Left kidney (tissue), 2 donors: ENCODE results near the gene FLT1. TPM values are rescaled to one million over a fixed set of nuclear protein-coding genes. Genes with fewer than 3 reads are reported as not detected.

Source experiments
- DNase-seq: peaks from one replicate; pipeline ENCODE4 v3.0.0-alpha.2; 2013
- polyA plus RNA-seq: library from polyadenylated mRNA; unstranded; fragments of 120-200 nt; gene quantifications from one replicate; pipeline ENCODE4 v1.2.1, GENCODE V29; 2013; ENCODE audit not compliant: insufficient read length

The FLT1 gene
- polyA plus RNA-seq, 1 donor, result 33.8 TPM

GRCh38 chr13:28490061-28490460 lies 4.9 kb downstream of the FLT1 start:
- DNase-seq, result no peak

DNA sequence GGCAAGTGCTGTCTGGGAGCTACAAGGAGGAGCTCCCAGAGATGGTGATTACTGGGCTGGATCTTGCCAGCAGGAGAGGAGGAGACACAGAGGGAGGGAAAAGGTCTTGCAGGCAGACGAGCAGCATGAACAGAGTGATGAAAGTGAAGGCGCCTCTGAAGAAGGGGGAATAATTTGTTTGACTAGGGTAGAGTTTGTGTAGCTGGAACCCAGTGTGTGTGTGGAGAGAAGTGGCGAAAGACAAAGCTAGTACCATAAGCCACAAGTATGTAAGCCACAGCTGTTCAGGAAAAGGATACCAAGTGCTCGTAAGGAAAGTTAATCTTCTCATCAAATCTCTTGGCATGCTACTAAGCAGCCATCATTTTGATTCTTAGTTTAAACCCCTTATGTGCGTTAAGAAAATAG lies 5.4 kb downstream of the FLT1 start:
- DNase-seq, result no peak

DNA sequence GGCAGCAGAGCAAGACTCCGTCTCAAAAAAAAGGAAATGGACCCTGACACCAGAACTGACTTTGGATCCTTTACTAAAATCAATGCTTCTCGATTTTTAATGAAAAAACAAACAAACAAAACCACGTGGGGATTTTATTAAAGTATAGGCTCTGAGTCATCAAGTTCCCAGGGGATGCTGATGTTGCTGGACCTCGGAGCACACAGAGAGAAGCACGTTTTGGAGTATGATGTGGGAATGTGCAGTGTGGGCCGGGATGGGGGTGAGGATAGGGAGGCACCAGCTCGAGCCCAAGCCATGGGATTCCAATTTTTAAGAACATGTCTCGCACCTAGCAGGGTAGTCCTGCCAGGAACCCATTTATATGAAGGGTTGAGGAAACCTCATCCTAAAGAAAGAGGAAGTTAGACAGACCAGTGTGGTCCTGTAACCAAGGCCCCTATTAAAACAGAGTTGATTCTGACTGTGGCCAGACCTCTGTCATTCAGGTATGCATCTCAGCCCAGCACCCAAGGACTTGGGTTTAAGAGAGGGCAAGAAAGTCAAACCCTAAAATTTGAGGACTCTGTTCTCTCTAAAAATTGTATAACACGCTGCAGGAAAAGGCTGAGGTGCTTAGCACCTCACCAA lies 6.4 kb downstream of the FLT1 start:
- DNase-seq, result no peak

DNA sequence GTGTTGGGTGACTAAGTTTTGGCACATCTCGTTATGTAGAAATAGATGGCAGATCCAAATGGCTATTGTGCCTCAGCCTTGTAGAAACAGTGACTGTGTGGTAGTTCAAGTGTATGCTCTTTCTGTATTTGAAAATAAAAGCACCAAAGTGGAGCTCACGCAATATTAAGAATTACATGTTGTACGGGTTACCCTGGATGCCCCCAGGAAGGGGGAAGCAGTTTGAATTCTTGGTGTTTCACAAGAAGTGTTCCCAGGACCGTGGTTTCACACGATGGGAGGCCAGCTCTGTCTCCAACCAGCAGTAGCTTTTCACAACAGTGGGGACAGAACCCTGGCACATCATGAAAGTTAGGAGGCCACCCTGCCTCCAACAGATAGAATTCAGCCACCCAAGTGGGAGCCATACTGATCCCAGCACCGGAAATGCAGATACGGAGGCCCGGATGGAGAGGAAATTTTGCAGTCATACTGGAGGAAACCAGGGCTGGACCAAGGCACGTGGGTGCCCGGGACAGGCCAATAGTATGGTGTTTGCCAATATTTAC lies 8.9 kb downstream of the FLT1 start:
- no peak for DNase-seq

DNA sequence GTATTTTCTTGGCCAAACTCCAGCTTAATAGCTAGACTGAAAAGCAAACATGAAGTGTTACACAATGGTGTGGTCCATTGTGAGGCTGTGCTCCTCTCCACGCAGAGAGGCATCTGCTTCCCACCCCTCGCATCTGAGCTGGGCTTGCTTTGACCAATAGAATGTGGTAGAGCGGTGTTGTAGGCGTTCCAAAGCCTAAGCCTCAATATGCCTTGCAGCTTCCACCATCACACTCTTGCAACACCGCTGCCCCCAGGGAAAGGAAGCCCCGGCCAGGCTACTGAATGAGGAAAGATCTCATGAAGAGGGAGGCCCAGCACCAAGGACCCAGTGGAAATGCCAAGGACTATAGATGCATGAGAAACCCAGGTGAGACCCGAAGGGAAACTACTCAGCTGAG lies 9.4 kb downstream of the FLT1 start:
- no peak for DNase-seq

DNA sequence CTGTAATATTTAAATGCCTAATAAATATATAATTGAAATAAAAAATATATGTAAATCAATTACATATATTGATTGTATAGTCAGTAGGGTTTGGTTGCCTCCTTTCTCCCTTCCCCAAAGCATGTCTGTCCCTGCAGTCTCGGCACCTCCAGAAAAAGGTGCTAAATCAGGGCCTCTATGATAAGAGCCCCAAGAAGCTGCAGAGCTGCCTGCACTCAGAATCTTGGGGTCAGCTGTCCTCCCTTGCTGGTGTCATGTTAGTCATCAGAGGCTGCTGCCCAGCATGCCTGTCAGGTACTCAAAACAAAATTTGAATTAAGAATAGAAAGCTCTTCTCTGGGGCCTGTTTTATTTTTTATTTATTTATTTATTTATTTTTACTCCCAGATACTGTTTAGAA lies 9.8 kb downstream of the FLT1 start:
- DNase-seq, result no peak

DNA sequence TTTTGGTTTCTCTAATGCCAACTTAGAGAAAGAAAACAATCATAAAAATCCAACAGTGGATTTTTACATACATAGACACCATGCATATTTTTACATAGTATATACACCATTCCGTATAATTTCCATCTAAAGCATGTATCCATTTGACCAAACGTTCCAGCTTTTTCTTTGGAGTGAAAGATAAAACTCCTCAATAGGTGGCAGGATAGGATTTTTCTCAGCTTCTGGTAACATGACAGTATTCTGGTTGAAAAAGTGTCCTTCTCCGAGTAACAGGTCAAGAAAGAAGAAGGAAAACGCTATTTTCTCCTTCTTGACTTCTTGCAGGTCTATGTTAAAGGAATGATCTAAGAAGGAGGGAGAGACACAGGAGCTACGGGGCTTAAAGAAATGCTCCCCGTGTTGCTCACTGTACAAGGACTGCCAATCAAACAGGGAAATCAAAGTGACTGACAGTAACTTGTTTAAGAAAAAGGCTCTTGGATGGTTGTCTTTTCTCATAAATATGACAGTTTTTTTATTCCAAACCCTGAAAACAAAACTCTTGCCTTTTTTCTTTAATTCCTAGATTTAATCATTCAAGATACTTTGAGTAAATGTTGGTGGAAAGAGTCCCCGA lies 11.5 kb downstream of the FLT1 start:
- DNase-seq, result no peak

GRCh38 chr13:28479005-28479404 lies 15.9 kb downstream of the FLT1 start:
- no peak for DNase-seq

- DNase-seq, result no peak
Observed at GRCh38 chr13:28478127-28478526, 16.8 kb downstream of the FLT1 start.

DNA sequence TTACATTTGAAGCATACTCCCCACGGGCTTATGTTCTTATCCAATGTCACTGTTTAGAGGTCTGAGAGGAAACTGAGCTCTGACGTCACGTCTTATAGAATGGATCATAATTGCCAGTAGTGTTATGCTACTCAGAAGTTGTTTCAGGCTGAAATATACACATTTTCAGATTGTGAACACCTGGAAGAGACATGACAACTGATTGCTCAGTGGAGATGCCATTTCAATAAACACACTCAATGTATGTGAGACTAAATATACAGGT lies 17.3 kb downstream of the FLT1 start:
- no peak for DNase-seq

DNA sequence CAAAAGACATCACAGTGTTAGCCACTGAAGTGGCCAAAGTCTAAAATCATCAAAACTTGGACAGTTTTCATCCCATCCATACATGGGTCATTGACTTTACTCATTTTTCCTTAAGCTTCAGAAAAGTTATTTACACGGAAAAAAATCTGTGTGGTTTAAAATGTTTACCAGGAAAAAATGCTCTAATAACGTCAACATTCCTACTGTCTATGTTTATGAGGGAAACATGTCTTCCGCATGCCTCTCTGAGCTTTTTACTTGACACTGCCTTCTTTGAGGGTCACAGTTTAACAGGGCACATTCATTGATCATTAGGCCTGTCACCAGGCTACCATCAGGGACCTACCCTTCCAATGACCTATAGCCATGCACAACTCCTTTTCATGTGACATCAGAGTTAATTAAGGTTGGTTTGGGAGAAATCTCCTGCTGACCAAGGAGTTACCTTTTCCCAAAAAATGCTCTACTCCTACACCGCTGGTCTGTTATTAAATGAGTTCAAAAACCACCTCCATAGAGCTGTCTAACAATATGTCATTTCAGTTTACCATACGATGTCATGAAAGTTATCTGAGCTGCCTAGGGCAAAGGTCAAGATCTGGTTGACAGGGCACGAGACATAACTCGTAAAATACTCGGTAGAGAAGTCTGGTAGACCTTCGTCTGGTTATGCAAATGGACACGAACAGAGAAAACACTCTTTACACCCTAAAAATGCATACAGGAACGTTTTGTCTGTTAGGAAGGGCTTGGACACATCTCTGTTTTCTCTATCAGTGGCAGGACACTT lies 17.8 kb downstream of the FLT1 start:
- DNase-seq, result no peak

- no peak for DNase-seq
Observed at GRCh38 chr13:28475916-28476725, 18.8 kb downstream of the FLT1 start.

DNA sequence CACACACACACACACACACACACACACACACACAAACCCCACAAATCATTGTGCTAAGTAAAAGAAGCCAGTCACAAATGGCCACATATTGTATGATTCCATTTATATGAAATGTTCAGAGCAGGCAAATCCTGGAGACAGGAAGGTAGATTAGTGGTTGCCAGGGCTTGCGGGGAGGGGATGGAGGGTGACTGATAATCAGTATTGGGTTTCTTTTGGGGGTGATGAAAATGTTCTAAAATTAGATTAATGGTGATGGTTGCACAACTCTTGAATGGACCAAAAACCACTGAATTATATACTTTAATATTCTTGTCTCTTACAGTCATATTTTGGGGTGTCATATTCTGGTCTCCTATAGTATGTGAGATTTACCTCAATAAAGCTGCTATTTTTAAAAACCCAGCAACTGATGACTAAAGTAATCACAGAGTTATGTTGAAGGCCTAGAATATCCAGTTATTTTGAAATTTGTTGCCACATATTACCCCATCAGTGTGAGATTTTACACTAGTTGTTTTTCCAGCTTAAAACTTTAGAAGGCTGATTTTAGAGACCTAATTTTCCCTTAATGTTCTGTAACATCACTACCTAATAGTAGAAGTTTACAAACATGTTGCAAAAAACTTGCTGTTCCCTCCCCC lies 20.3 kb downstream of the FLT1 start:
- no peak for DNase-seq

DNA sequence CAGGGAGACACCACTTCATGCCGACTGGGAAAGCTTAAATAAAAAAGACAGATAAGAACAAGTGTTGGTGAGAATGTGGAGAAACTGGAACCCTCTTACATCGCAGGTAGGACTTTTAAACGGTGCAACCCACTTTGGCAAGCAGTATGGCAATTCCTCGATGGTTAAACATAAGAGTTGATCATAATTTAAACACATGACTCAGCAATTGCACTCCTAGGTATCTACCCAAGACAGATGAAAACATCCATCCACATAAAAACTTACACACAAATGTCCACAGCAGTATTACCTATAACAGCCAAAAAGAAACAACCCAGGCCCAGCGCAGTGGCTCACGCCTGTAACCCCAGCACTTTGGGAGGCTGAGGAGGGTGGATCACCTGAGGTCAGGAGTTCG lies 21.9 kb downstream of the FLT1 start:
- DNase-seq, result no peak

GRCh38 chr13:28471421-28471820 lies 23.5 kb downstream of the FLT1 start:
- no peak for DNase-seq

DNA sequence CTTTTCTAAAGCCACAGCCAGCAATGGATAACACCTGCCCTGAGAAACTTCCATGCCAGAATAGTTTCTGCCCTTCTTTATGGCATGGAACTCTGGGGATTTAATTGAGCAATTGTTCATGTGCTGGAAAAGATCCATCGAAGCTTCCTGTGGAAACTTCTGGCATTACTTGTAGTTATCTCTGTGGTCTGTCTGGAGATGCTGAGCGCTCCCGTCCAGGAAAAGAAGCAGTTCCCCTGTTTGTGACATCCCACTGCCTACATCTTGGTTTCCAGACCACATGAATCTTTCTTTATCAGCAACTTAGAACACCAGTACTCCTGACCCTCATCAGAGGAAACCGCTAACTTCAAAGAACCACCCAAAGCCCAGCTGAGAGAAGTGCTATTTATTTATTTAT lies 24.6 kb downstream of the FLT1 start:
- no peak for DNase-seq

GRCh38 chr13:28469316-28469715 lies 25.6 kb downstream of the FLT1 start:
- no peak for DNase-seq

DNA sequence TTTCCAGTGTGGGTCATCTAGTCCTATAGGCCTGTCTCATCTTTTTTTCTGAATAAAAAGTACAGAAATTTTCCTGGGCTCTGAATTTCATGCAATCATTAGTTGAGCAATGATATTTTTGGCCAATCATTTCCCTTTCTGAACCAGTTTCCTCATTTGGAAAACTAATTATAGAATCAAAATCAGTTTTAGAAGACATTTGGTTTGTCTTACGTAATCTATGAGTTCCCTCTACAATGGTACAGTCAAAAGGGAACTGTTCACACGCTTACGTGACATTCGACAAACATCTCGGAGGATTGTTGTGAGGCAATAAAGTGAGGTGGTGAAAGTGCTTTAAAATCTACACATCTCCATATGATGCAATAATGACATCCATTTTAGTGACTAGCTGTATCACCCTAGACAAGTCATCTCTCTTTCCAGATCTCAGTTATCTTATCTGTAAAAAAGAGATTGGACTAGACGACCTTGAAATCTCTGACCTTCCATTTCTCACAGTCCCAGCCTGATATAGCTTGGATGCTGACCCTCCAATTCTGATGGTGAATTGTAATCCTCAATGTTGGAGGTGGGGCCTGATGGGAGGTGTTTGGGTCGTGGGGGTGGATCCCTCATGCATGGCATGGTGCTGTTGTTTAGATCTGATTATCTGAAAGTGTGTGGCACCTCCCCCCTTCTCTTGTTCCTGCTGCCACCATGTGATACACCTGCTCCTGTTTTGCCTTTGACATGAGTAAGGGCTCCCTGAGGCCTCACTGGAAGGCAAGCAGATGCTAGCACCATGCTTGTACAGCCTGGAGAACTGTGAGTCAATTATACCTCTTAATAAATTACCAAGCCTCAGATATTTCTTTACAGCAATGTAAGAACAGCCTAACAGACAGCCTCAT lies 26.7 kb downstream of the FLT1 start:
- no peak for DNase-seq

GRCh38 chr13:28467034-28467433 lies 27.9 kb downstream of the FLT1 start:
- DNase-seq, result no peak

DNA sequence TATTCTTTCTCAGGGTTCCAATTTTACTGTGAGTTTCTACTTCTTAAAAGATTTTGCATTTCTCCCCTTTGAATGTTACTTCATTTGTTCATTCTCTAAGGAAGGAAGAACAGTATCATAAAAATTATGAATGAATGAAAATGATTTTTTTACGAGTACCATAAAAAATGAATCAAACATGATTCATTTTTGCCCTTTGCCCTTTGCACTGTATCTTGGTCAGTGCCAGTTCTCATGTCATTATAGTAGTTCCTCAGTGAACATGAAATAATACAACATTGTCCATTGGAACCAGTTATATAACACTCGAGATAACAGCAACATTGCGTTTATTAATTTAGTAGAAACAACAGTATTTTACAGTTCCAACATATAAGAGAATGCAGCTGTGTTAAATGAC lies 28.8 kb downstream of the FLT1 start:
- DNase-seq, result no peak

DNA sequence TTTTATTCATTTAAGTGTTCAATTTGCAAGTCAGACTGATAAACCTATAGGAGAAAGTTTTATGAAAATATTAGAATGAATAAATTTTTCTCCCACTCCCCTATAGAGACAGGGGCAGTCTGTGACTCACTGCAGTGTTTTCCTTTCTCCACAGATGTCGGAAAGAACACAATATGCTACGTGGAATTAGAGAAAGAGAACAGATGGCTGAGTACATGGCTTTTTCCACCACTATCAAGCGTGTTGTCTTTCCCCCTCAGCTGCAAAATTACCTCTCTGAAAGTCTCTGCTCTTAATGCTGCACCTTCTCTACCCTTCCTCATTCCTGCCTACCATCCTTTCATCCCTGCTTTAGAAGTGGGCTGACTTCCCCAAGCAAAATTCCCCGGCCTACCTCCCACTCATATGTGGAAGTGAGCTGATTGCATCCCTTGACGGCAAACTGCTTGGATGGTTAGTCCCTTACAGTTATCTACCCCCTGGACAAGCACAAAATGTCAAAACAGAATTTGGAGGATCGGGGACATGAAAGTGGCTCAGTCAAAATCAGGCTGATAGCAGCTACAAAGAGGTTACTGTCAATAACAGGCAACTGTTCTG lies 30.0 kb downstream of the FLT1 start:
- no peak for DNase-seq
